Measurements from ENCODE around the gene NPC1. TPM values are rescaled to one million over a fixed set of nuclear protein-coding genes. Genes with fewer than 3 reads are reported as not detected.
A peak's percentile ranks its signal among the peaks of the same experiment; 100 is the strongest.

The NPC1 gene
- polyA plus RNA-seq, 1 donor = 34.6 TPM

- peaks cover 51% of the 10 kb centered on the region for H3K4me1 ChIP-seq (ENCODE audit: control insufficient read depth, insufficient read depth, low read length)
- H3K9me3 ChIP-seq (ENCODE audit: control insufficient read depth, low read depth, low read length) = no peaks in the 10 kb centered on the region
- DNase-seq = no peak
- H3K4me3 ChIP-seq (ENCODE audit: low read length) = no peak overlapping the region
- H3K27ac ChIP-seq (ENCODE audit: low read length) = peak overlapping the region; percentile 72
- no peaks in the 10 kb centered on the region for H3K36me3 ChIP-seq (ENCODE audit: control insufficient read depth, insufficient read depth, low read length)
- no CpG with 5 or more reads among the region's 8 CpGs for WGBS (ENCODE audit: insufficient coverage, low lambda C conversion rate)
- H3K27me3 ChIP-seq (ENCODE audit: control insufficient read depth, insufficient read depth, low read length) = no peaks in the 10 kb centered on the region
Observed at GRCh38 chr18:23612434-23613090, 26.3 kb upstream of the NPC1 start.

DNA sequence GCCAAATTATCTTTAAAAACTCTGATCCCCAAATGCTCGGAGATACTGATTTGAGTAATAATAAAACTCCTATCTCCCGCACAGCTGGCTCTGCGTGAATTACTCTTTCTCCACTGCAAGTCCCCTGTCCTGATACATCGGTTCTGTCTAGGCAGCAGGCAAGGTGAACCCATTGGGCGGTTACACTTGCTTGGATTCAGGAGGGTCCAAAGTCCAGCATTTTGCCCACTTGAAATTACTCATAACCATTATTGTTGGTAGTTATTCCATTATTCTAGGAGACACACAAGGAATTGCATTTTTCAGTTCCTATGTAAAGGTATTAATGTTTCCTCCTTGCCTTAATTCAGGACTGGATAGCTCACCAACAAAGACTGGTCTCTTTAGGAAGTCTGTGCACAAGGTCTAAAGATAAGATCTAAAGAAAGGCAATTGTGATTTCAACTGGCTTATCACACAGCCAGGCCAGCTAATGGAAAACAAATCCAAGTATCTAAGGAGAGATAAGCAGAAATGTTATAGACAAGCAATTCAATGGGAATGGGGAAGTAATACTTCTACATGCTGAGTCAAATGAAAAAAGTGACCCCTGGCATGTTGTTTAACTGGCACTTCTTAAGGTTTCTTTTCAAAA is 23.2 kb upstream of the NPC1 start:
- peak overlapping the region; percentile 63 for H3K27ac ChIP-seq (ENCODE audit: low read length)
- peak in 1 of 2 donors; percentile 68 for DNase-seq
- no peaks in the 10 kb centered on the region for H3K9me3 ChIP-seq (ENCODE audit: control insufficient read depth, low read depth, low read length)
- no peak overlapping the region for H3K4me3 ChIP-seq (ENCODE audit: low read length)
- no peaks in the 10 kb centered on the region for H3K27me3 ChIP-seq (ENCODE audit: control insufficient read depth, insufficient read depth, low read length)
- no CpG with 5 or more reads among the region's 5 CpGs for WGBS (ENCODE audit: insufficient coverage, low lambda C conversion rate)
- peaks cover 45% of the 10 kb centered on the region for H3K4me1 ChIP-seq (ENCODE audit: control insufficient read depth, insufficient read depth, low read length)
- no peaks in the 10 kb centered on the region for H3K36me3 ChIP-seq (ENCODE audit: control insufficient read depth, insufficient read depth, low read length)

GRCh38 chr18:23608211-23608610 is 21.9 kb upstream of the NPC1 start:
- H3K27me3 ChIP-seq (ENCODE audit: control insufficient read depth, insufficient read depth, low read length) = no peaks in the 10 kb centered on the region
- no peaks in the 10 kb centered on the region for H3K36me3 ChIP-seq (ENCODE audit: control insufficient read depth, insufficient read depth, low read length)
- DNase-seq = peak in 1 of 2 donors; percentile 71
- H3K4me1 ChIP-seq (ENCODE audit: control insufficient read depth, insufficient read depth, low read length) = peaks cover 45% of the 10 kb centered on the region
- no CpG with 5 or more reads among the region's 2 CpGs for WGBS (ENCODE audit: insufficient coverage, low lambda C conversion rate)
- H3K9me3 ChIP-seq (ENCODE audit: control insufficient read depth, low read depth, low read length) = no peaks in the 10 kb centered on the region
- H3K27ac ChIP-seq (ENCODE audit: low read length) = no peak overlapping the region
- H3K4me3 ChIP-seq (ENCODE audit: low read length) = no peak overlapping the region

GRCh38 chr18:23605941-23606340 is 19.6 kb upstream of the NPC1 start:
- Histone ChIP-seq H3K4me1 (ENCODE audit: control insufficient read depth, insufficient read depth, low read length) (peaks cover 25% of the 10 kb centered on the region), H3K27ac (ENCODE audit: low read length) (no peak overlapping the region), H3K27me3 (ENCODE audit: control insufficient read depth, insufficient read depth, low read length) (no peaks in the 10 kb centered on the region), H3K4me3 (ENCODE audit: low read length) (no peak overlapping the region), H3K9me3 (ENCODE audit: control insufficient read depth, low read depth, low read length) (no peaks in the 10 kb centered on the region), H3K36me3 (ENCODE audit: control insufficient read depth, insufficient read depth, low read length) (no peaks in the 10 kb centered on the region)
- DNase-seq = no peak

- no peaks in the 10 kb centered on the region for H3K27me3 ChIP-seq (ENCODE audit: control insufficient read depth, insufficient read depth, low read length)
- no peak for DNase-seq
- H3K4me1 ChIP-seq (ENCODE audit: control insufficient read depth, insufficient read depth, low read length) = no peaks in the 10 kb centered on the region
- WGBS (ENCODE audit: insufficient coverage, low lambda C conversion rate) = 100% methylated on average over 1 of the region's 1 CpG
- no peak overlapping the region for H3K4me3 ChIP-seq (ENCODE audit: low read length)
- H3K27ac ChIP-seq (ENCODE audit: low read length) = no peak overlapping the region
- no peaks in the 10 kb centered on the region for H3K9me3 ChIP-seq (ENCODE audit: control insufficient read depth, low read depth, low read length)
- no peaks in the 10 kb centered on the region for H3K36me3 ChIP-seq (ENCODE audit: control insufficient read depth, insufficient read depth, low read length)
Observed at GRCh38 chr18:23599809-23600208, 13.5 kb upstream of the NPC1 start.

GRCh38 chr18:23596183-23596582 is 9.9 kb upstream of the NPC1 start:
- no peak for DNase-seq
- Histone ChIP-seq H3K4me1 (ENCODE audit: control insufficient read depth, insufficient read depth, low read length) (no peaks in the 10 kb centered on the region), H3K27ac (ENCODE audit: low read length) (no peak overlapping the region), H3K27me3 (ENCODE audit: control insufficient read depth, insufficient read depth, low read length) (no peaks in the 10 kb centered on the region), H3K9me3 (ENCODE audit: control insufficient read depth, low read depth, low read length) (no peaks in the 10 kb centered on the region), H3K4me3 (ENCODE audit: low read length) (no peak overlapping the region), H3K36me3 (ENCODE audit: control insufficient read depth, insufficient read depth, low read length) (no peaks in the 10 kb centered on the region)
- WGBS (ENCODE audit: insufficient coverage, low lambda C conversion rate) = 75% methylated on average over 3 of the region's 7 CpGs

GRCh38 chr18:23595591-23595990 is 9.3 kb upstream of the NPC1 start:
- Histone ChIP-seq H3K27ac (ENCODE audit: low read length) (no peak overlapping the region), H3K9me3 (ENCODE audit: control insufficient read depth, low read depth, low read length) (no peaks in the 10 kb centered on the region), H3K4me1 (ENCODE audit: control insufficient read depth, insufficient read depth, low read length) (no peaks in the 10 kb centered on the region), H3K36me3 (ENCODE audit: control insufficient read depth, insufficient read depth, low read length) (no peaks in the 10 kb centered on the region), H3K27me3 (ENCODE audit: control insufficient read depth, insufficient read depth, low read length) (no peaks in the 10 kb centered on the region), H3K4me3 (ENCODE audit: low read length) (no peak overlapping the region)
- DNase-seq = no peak
- 75% methylated on average over 2 of the region's 7 CpGs for WGBS (ENCODE audit: insufficient coverage, low lambda C conversion rate)

GRCh38 chr18:23593720-23594119 is 7.4 kb upstream of the NPC1 start:
- H3K27ac ChIP-seq (ENCODE audit: low read length) = no peak overlapping the region

DNA sequence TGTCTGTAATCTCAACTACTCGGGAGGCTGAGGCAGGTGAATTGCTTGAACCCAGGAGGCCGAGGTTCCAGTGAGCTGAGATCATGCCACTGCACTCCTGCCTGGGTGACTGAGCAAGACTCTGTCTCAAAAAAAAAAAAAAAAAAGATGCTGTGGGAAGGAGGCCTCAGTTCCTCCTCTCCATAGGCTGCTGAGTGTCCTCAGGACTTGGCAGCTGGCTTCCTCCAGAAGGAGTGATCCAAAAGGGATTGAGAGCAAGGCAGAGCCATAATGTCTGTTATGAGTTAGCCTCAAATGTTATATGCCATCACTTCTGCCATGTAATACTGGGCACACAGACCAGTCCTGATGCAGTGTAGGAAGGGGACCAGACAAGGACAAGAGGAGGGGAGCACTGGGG is 6.6 kb upstream of the NPC1 start:
- H3K36me3 ChIP-seq (ENCODE audit: control insufficient read depth, insufficient read depth, low read length) = no peaks in the 10 kb centered on the region
- H3K9me3 ChIP-seq (ENCODE audit: control insufficient read depth, low read depth, low read length) = no peaks in the 10 kb centered on the region
- no CpG with 5 or more reads among the region's 2 CpGs for WGBS (ENCODE audit: insufficient coverage, low lambda C conversion rate)
- H3K27me3 ChIP-seq (ENCODE audit: control insufficient read depth, insufficient read depth, low read length) = no peaks in the 10 kb centered on the region
- H3K4me1 ChIP-seq (ENCODE audit: control insufficient read depth, insufficient read depth, low read length) = no peaks in the 10 kb centered on the region
- H3K27ac ChIP-seq (ENCODE audit: low read length) = no peak overlapping the region
- H3K4me3 ChIP-seq (ENCODE audit: low read length) = no peak overlapping the region
- no peak for DNase-seq

More at GRCh38 chr18:23593720-23594119, 7.4 kb upstream of the NPC1 start:
- no CpG with 5 or more reads among the region's 2 CpGs for WGBS (ENCODE audit: insufficient coverage, low lambda C conversion rate)
- H3K27me3 ChIP-seq (ENCODE audit: control insufficient read depth, insufficient read depth, low read length) = no peaks in the 10 kb centered on the region
- H3K36me3 ChIP-seq (ENCODE audit: control insufficient read depth, insufficient read depth, low read length) = no peaks in the 10 kb centered on the region
- H3K4me3 ChIP-seq (ENCODE audit: low read length) = no peak overlapping the region
- H3K9me3 ChIP-seq (ENCODE audit: control insufficient read depth, low read depth, low read length) = no peaks in the 10 kb centered on the region
- DNase-seq = no peak
- H3K4me1 ChIP-seq (ENCODE audit: control insufficient read depth, insufficient read depth, low read length) = no peaks in the 10 kb centered on the region

GRCh38 chr18:23591011-23591410 is 4.7 kb upstream of the NPC1 start:
- H3K4me1 ChIP-seq (ENCODE audit: control insufficient read depth, insufficient read depth, low read length) = no peaks in the 10 kb centered on the region
- DNase-seq = no peak
- H3K4me3 ChIP-seq (ENCODE audit: low read length) = no peak overlapping the region
- H3K9me3 ChIP-seq (ENCODE audit: control insufficient read depth, low read depth, low read length) = no peaks in the 10 kb centered on the region
- H3K36me3 ChIP-seq (ENCODE audit: control insufficient read depth, insufficient read depth, low read length) = no peaks in the 10 kb centered on the region
- no peak overlapping the region for H3K27ac ChIP-seq (ENCODE audit: low read length)
- WGBS (ENCODE audit: insufficient coverage, low lambda C conversion rate) = 80% methylated on average over 1 of the region's 1 CpG
- H3K27me3 ChIP-seq (ENCODE audit: control insufficient read depth, insufficient read depth, low read length) = no peaks in the 10 kb centered on the region

Data from large intestine (tissue), 3 donors.